Rectal smooth muscle tissue (tissue), 1 donor: ENCODE data around the gene PCBP3.
A peak's percentile ranks its signal among the peaks of the same experiment; 100 is the strongest.
"Not testable (repeated sequence)": the region's sequence is repeated elsewhere in the genome, so short reads cannot be mapped to it uniquely, and the experiment has no call there.

Experiments used
- H3K27ac ChIP-seq: one replicate; pipeline ENCODE4 v1.7.0; 2013; ENCODE audit warnings: low read depth, low read length, inconsistent platforms
- H3K27me3 ChIP-seq: one replicate; pipeline ENCODE4 v1.7.0; 2013; ENCODE audit warnings: low read length; ENCODE audit not compliant: control insufficient read depth, insufficient read depth
- H3K36me3 ChIP-seq: one replicate; pipeline ENCODE4 v1.7.0; 2013; ENCODE audit warnings: low read length; ENCODE audit not compliant: control insufficient read depth, insufficient read depth
- H3K4me1 ChIP-seq: one replicate; pipeline ENCODE4 v1.7.0; 2013; ENCODE audit warnings: low read length; ENCODE audit not compliant: control insufficient read depth, insufficient read depth
- H3K4me3 ChIP-seq: one replicate; pipeline ENCODE4 v1.7.0; 2013; ENCODE audit warnings: low read length
- H3K9ac ChIP-seq: one replicate; pipeline ENCODE4 v1.7.0; 2013; ENCODE audit warnings: low read length

The PCBP3 gene

GRCh38 chr21:45970674-45971615, 327.4 kb downstream of the PCBP3 start:
- Histone ChIP-seq H3K4me3 (no peak overlapping the region), H3K27me3 (peaks cover 17% of the 10 kb centered on the region), H3K9ac (no peak overlapping the region), H3K36me3 (no peaks in the 10 kb centered on the region), H3K4me1 (peaks cover 36% of the 10 kb centered on the region), H3K27ac (peak overlapping the region; percentile 78)

GRCh38 chr21:45971616-45972352, 328.3 kb downstream of the PCBP3 start:
- peaks cover 36% of the 10 kb centered on the region for H3K4me1 ChIP-seq
- peak overlapping the region; percentile 98 for H3K27ac ChIP-seq
- no peak overlapping the region for H3K9ac ChIP-seq
- H3K36me3 ChIP-seq: no peaks in the 10 kb centered on the region
- H3K4me3 ChIP-seq: no peak overlapping the region
- peaks cover 17% of the 10 kb centered on the region for H3K27me3 ChIP-seq

- peaks cover 38% of the 10 kb centered on the region for H3K4me1 ChIP-seq
- peaks cover 17% of the 10 kb centered on the region for H3K27me3 ChIP-seq
- H3K27ac ChIP-seq: peak overlapping the region; percentile 98
- H3K36me3 ChIP-seq: no peaks in the 10 kb centered on the region
- no peak overlapping the region for H3K4me3 ChIP-seq
- no peak overlapping the region for H3K9ac ChIP-seq
Observed at GRCh38 chr21:45972353-45972715, 328.8 kb downstream of the PCBP3 start.

GRCh38 chr21:45972716-45973474, 329.4 kb downstream of the PCBP3 start:
- H3K27me3 ChIP-seq: peaks cover 17% of the 10 kb centered on the region
- H3K4me1 ChIP-seq: peaks cover 40% of the 10 kb centered on the region
- peak overlapping the region; percentile 98 for H3K27ac ChIP-seq
- peak overlapping the region; percentile 62 for H3K4me3 ChIP-seq
- no peaks in the 10 kb centered on the region for H3K36me3 ChIP-seq
- H3K9ac ChIP-seq: peak overlapping the region; percentile 10

- peaks cover 44% of the 10 kb centered on the region for H3K4me1 ChIP-seq
- no peaks in the 10 kb centered on the region for H3K36me3 ChIP-seq
- H3K27me3 ChIP-seq: peaks cover 17% of the 10 kb centered on the region
- H3K4me3 ChIP-seq: peak overlapping the region; percentile 75
- peak overlapping the region; percentile 45 for H3K9ac ChIP-seq
- peak overlapping the region; percentile 98 for H3K27ac ChIP-seq
Observed at GRCh38 chr21:45973475-45974072, 330.0 kb downstream of the PCBP3 start.

- Histone ChIP-seq H3K36me3 (no peaks in the 10 kb centered on the region), H3K9ac (peak overlapping the region; percentile 45), H3K27me3 (peaks cover 17% of the 10 kb centered on the region), H3K27ac (peak overlapping the region; percentile 98), H3K4me3 (peak overlapping the region; percentile 75), H3K4me1 (peaks cover 44% of the 10 kb centered on the region)
Observed at GRCh38 chr21:45974073-45975019, 330.8 kb downstream of the PCBP3 start.

GRCh38 chr21:45975020-45975666, 331.6 kb downstream of the PCBP3 start:
- peak overlapping the region; percentile 75 for H3K4me3 ChIP-seq
- H3K36me3 ChIP-seq: no peaks in the 10 kb centered on the region
- peak overlapping the region; percentile 98 for H3K27ac ChIP-seq
- H3K27me3 ChIP-seq: peaks cover 17% of the 10 kb centered on the region
- peaks cover 46% of the 10 kb centered on the region for H3K4me1 ChIP-seq
- H3K9ac ChIP-seq: no peak overlapping the region

- not testable (repeated sequence) for H3K9ac ChIP-seq, H3K4me3 ChIP-seq, H3K36me3 ChIP-seq
- Histone ChIP-seq H3K27me3 (peaks cover 17% of the 10 kb centered on the region), H3K4me1 (peaks cover 49% of the 10 kb centered on the region), H3K27ac (peak overlapping the region; percentile 98)
Observed at GRCh38 chr21:45975667-45976409, 332.3 kb downstream of the PCBP3 start.

GRCh38 chr21:45976701-45977311, 333.3 kb downstream of the PCBP3 start:
- no peaks in the 10 kb centered on the region for H3K36me3 ChIP-seq
- H3K4me1 ChIP-seq: peaks cover 42% of the 10 kb centered on the region
- peak overlapping the region; percentile 92 for H3K27ac ChIP-seq
- no peak overlapping the region for H3K9ac ChIP-seq
- no peak overlapping the region for H3K4me3 ChIP-seq
- peaks cover 13% of the 10 kb centered on the region for H3K27me3 ChIP-seq

- peaks cover 36% of the 10 kb centered on the region for H3K4me1 ChIP-seq
Observed at GRCh38 chr21:45977396-45977795, 333.9 kb downstream of the PCBP3 start.

More at GRCh38 chr21:45977396-45977795, 333.9 kb downstream of the PCBP3 start:
- Histone ChIP-seq H3K27me3 (peaks cover 8% of the 10 kb centered on the region), H3K27ac (peak overlapping the region; percentile 92), H3K9ac (no peak overlapping the region), H3K36me3 (no peaks in the 10 kb centered on the region), H3K4me3 (peak overlapping the region; percentile 4)
